GM21723 (cell line): Measurements from ENCODE around the gene RNU5B-1.

Experiments used
- ATAC-seq: cut with Tn5 transposase; IDR thresholded peaks from one replicate; pipeline ENCODE4 v1.9.1; 2021; ENCODE audit warnings: mild to moderate bottlenecking, moderate library complexity; ENCODE audit not compliant: unreplicated experiment

The RNU5B-1 gene

DNA sequence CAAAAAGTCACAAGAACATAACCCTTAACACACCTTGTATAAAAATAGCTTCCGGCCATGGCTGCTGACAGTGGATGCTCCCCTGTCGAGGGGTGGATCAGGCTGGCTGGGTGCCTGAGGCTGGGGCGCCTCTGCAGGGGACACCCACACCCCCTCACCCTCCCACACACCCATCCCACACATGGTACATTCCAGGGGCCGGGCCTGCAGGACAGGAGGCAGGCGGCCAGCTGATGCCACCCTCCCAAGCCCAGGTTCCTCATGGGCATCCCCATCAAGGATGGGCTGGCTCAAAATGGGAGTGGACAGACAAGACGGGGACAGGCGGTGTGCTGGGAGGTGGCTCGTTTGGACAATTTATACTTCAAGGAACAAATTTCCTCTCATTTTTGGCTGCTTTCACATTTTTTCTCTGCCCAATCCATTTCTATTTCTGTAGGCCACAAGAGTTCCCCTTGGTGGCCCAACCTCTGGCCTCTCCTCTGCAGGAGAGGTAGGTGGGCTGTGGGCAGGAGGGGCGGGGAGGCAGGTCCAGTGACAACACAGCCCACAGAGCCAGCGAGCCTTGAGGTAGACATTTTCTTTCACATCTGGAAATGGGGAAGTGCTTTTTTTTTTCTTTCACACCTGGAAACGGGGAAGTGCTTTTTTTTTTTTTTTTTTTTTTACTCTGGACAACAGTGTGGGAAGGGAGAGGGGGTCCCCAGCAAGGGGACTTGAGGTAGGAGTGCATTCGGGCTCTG, 23.3 kb downstream of the RNU5B-1 start:
- no peak for ATAC-seq

DNA sequence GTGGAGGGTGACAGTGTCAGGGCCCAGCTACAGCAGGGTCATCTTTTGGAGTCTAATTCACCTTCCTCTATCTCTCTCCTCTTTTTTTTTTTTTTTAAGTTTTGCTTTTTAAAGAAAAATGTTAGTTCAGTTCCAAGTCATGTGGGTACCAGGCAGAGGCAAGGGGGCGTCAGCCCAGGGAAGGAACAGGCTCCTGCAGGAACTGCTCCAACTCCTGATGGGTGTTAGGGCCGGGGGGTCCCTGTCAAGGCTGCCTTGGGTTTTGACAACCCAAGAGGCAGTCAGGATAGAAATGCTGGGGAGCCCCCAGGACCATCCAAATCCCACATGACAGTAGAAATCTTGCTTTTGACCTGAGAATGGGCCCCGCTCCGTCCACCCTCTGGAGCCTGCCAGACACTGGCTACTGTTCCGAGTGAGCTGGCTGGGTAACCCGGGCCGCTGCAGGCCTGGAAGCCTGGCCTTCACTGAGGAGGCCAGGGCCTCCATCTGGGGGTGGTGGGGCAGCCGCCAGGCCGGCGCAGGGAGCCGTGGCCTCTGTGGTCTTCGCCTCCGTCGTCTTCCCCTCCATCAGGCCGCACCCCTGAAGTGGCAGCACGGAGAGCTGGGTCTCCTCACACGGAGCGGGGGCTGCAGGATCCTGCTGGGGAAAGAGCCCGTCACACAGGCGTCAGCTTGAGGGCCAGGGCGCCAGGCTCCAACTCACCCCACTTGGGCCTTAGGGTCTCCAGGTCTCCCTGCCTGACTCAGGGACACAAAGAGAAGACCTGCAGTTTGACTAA, 24.2 kb downstream of the RNU5B-1 start:
- ATAC-seq: no peak

DNA sequence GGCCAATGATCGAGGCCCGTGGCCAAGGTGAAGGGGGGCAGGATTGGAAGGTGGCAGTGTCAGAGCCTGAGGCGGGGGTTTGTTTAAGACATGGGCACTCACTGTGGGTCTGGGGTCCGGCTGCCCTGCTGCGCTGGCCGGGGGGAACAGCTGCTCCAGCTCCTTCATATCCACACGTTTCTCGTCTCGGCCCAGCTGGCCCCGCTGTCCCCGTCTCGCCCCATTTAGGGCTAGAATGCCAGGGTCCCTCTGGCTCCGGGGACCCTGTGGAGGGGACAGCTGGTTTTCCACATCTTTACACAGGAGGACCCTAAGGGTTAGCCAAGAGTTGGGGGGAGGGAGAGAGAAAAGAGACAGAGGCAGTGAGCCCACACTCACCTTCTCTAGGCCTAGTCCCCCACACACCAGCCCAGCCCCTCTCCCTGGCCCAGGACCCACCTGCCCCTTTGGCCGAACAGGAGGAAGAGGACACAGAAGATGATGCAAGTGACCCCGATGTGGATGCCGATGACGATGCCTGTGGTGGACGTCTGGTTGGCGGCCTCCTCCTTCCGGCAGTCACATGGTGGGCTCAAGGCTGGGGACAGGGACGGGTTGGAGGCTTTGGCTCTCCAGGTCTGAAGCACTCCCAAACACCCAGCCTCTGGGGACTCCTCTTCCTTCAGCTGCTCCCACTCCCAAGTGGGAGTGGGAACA, 25.0 kb downstream of the RNU5B-1 start:
- ATAC-seq: no peak

DNA sequence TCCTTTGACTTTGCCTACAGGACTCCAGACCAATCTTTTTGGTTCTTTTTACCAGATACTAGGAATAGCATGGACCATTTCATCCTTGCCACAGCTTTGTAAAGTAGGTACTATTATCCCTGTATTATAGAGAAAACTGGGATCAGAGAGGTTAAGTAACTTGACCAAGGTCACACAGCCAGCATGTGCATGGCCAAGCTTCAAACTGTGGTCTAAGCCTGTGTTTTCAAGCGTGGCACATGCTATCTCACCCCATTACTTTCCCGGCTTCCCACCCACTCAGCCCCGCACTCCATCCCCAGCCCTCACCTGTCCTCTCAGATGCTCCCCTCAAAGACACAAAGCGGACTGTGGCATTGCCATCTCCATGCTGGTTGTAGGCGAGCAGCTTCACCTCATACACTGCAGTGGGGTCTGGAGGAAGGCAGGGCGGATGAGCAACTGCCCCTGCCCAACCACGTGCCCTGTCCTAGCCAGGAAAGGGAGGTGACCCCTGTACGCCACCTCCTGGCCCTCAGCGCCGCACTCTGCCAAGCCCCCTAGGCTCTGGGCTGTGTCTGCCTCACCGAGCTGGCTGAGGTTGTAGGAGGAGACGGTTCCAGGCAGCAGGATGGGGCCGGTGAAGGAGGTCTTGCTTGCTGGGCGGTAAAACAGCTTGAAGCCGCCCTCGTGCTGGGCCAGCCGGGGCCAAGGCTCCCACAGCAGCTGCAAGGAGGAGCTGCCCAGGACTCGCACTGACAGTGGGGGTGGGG, 25.7 kb downstream of the RNU5B-1 start:
- ATAC-seq: no peak

DNA sequence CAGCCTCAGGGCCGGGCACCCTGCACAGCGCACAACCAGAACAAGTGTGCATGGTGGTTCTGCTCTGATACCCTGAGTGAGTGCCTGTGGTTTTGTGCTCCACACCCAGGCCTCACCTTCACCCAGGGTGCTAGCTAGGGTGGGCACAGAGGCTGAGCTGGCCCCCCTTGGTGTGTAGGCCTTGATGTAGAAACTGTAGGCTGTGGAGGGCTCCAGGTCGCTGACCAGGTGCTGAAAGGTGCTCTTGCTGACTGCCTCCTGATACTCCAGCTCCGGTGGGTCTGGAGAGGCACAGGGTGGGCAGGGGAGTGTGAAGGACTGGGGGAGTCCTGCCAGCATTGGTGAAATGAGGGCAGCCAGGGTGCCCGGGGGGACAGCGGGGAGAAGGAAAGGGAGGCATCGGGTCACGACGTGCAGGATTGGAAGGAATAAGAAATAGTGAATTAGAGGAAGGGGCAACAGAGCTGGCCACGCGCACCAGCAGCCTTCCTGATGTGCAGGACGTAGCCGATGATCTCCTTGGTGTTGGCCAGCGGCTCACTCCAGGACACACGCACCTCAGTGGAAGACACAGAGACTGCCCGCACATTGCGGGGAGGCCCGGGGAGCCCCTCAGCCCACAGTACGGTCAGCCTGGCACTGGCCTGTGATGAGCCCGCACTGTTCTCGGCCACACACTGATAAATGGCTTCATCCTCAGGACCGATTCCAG, 26.6 kb downstream of the RNU5B-1 start:
- no peak for ATAC-seq

DNA sequence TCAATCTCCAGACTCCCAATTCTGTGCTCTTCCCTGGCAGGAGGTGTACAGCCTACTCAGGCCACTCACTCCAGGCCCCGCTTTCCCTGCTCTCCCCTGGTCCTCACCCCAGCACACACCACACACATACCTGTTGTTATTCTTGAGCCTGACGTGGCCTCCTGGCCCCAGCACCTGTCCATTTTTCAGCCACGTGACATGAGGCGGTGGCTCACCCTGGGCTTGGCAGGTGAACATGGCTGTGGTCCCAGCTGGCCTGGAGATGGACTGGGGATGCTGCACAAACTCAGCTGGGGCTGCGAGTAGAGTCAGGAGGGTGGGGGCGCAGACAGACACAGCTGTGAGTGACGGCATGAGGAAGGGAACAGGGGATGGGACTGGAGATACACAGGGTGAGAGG, 27.3 kb downstream of the RNU5B-1 start:
- no peak for ATAC-seq

DNA sequence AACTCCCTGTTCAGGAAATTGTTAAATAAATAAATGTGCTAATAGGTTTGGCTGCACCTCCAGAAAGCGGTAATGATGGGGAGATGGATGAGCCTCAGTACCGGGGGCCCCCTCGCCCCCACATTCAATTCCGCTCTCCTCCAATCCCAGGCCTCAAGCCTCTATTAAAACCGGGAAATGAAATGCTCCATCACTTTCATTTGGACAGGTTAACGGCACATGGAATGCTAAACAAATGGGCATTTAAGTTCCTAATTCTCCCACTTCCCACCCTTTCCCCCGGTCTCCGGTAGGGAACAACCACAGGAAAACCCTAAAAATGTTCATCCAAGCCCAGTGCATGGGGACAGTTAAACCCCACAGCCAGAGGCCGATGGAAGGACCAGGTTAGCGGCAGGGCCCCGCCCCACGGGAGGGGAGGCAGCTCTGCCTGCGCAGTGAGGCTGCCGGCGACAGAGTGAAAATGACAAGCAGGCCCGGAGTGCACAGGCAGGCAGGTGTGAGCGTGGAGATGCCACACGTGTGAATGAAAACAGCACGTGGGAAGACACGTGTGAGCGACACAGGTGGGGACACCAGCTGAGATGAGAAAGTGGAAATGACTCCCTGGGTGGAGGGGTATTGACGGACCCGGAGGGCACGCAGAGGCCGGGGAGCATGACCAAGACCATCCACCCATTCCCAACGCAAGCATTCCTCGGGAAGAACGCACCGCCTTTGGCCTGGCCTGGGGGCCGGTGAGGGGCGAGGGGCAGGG, 28.1 kb downstream of the RNU5B-1 start:
- ATAC-seq: no peak

DNA sequence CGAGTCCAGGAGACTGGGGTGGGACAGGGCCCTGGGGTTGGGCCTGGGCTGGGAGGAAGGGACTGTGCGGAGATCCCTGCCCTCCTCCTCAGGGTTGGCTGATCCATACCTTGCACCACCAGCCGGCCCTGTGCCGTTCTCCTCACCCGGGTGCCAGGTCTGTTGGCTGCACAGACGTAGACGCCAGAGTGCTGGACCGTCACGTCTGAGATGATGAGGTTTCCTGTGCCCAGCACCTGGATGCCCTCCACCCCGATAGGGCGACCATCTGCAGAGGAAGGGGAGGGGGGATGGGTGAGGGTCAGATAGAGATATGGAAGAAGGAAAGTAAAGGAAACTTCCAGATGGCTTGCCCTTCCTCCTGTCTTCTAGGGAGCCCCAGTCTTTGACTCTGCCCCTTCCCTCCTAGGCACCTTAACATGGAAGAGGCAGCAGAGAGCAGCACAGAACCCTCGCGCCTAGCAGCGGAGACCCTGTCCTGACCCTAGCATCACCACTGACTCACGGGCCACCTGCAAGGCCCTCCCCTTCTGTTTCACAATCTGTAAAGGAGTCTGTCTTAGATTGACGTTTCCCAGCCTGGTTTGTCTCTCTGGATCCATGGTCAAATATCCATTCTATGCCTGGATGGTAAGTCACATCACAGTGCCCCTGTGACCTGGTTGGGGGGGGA, 28.8 kb downstream of the RNU5B-1 start:
- no peak for ATAC-seq

DNA sequence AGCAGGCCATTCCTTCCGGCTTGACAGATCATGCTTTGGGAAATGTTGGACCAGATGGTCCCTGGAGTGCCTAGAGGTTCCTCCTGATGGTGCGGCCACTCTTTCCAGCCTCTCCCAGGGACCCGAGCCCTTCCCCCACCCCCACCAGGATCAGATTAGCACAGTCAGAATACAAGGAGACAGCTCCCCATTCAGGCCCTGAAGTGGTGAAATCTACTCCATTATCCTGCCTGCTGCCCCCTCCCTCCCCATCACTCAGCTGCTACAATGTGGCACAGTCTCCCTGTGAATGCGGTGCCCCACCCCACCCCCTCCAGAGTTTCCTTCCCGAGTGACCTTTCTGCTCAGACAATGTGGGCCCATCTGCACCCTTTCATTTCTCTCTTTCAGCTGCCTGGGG, 29.4 kb downstream of the RNU5B-1 start:
- no peak for ATAC-seq

DNA sequence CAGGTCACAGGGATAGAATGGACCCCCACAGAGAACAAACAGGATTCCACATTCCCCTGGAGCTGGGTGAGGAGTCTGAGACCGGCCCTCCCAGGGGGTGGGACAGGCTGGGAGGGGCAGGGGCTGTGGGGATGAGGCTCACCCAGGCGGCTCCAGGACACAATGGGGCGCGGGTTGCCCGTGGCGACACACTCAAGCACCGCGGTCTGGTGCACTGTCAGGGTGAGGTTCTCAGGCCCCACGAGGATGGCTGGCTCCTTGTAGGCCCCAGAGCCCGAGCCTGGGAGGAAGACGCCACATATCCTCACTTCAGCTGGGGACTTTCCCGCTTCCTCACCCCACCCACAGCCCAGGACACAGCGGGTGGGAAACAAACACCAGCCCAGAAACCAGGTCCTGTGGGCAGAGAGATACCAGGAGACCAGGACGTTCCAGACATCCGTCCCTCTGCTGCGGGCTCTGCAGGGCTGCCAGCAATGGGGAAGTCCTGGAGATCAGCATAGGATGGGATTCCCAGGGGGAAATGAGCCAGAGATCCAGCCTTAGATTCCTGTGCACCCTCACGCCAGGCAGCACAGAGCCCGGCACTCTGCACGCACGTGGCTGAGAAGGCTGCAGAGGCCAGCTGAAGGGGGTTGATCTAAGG, 30.2 kb downstream of the RNU5B-1 start:
- ATAC-seq: no peak

DNA sequence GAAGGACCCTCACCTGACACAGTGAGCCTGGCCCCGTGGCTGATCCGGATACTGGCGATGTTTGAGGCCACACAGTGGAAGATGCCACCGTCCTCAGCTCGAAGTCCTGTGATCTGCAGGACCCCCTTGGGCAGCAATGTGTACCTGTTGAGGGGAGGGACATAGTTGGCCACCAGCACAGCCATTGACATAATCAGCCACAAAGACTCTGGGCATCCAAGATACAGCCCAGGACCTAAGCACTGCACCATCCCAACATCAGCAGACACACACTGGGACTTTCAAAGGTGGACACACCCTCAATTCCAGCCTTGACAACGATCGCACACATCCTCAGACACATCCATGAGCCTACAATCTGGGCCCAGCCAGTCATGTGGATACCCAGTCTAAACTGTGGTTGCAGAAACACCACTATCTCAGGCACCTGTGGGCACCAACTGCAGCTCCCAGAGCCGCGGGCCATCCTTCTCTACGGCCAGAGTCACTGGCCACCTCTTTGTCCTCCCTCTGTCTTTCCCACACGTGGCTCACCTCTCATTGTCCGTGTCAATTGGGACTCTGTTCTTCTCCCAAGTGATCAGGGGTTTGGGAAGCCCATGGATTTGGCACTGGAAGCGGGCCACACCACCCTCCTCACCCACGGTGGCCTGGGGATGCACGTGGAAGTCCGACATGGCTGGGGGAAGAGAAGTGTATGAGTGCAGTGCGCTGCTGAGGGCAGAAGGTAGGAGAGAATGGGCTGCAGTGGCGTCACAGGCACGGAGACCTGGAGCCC, 31.0 kb downstream of the RNU5B-1 start:
- no peak for ATAC-seq

DNA sequence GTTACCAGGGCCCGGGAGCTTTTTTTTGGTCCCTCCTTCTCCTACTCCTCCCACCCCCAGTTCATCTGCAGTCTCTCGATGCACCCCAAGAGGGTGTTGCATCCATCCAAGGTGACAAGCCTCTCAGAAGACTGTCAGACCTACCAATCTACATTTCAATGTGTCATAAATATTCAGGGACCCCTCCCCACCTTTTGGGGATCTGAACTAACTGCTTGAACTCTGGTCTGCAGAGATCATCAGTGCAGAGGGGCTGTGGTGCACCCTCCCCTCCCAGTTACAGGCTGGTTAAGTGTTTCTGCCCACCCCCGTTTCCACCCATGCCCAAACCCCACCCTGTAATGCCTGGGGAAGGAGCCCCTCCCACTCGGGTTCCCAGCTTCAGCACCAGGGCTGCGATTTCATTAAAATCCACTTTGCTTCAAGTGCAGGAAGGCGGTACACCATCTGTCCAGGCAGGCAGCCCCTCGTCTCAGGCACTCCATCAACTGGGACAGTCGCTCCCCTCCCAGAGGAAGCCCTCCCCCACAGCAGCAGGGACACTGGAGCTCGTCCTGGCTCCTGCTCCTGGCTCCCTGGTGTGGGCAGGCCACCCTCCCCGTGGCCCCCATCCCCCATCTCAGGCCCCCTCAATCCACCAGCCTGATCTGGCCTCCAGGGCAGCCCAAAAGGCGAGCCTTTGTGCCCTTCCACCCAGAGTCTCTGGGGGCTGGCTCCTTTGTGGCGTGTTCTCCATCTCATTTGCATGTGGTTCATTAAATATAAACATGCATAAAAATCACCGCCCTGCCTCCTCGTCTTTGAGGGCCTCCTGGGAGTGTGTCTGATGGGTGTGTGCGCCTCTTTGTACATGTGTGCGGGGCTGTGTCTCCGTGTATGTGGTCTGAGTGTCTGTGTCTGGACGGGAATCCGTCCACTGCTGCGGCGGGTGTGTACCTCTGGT, 32.3 kb downstream of the RNU5B-1 start:
- ATAC-seq: no peak

DNA sequence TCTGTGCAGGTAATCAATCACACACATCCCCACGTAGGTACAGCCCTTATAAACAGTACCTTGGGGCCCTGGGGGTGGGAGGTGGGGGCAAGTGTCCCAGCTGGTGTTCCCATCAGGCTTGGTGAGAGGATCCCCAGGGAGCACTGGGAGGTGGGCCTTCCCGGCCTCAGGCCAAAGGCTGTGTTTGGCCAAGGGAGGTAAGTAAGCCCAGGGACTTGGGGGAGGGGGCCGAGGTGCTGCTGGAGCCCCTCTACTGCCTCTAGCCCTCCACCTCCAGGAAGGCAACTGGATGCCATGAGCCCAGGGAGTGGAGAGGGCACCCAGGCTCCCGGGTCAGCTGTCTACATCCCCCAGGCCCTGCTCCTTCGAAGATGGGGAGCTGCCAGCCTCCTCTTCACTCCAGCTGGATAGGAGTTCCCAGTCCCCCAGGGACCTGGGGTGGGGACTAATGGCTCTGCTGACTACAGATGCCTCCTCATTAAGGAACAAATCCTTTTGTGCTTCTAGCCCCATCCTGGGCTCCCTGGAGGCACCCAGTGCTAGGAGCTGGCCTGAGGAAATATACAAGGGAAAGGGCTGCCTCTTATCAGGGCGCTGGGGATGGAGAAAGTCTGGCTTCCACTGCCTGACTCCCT, 33.1 kb downstream of the RNU5B-1 start:
- no peak for ATAC-seq

DNA sequence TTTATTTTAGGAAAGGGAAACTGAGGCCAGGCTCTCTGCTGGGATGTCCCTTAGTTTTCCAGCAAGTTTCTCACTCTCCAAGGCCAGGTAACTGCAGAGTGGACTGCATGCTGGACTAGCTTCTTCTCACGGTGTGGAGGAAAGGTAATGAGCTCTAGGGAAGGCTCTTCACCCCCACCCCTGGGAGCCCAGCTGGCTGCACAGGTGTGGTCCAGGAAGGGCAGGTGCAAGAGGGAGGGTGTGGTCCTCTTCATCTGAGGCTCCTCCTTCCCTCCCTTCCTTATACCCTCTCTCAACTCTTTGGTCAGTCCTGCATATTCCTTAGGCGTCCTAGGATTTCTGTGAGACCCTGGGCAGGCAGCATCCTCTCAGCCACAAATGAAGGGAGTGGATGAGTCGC, 33.9 kb downstream of the RNU5B-1 start:
- ATAC-seq: no peak

DNA sequence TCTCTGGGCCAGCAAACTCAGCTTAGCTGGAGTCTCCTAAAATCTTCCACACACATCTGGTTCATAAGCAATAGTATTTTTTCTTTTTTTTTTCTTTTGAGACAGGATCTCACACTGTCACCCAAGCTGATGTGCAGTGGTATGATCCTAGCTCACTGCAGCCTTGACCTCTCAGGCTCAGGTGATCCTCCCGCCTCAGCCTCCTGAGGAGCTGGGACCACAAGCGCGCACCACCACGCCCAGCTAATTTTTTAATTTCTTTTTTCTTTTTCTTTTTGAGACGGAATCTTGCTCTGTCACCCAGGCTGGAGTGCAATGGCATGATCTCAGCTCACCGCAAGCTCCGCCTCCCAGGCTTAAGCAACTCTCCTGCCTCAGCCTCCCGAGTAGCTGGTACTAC, 34.3 kb downstream of the RNU5B-1 start:
- no peak for ATAC-seq

DNA sequence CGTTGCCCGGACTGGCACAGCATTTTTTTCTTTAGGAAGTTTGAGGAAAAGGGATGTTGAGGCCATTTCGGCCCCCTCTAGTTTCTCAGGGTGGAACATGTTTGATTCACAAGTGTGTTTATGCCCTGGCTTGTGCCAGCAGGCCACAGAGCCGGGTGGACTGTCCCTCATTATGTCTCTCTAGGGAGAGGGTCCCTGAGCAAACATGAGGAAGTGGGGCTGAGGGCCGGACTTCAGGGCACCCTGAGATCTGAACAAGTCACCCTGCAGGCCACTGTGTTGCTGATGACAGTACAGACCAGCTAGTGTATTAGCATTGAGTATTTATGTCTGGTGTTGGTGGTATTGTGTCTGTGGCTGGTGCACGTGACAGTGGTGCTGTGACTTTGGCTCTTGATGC, 34.9 kb downstream of the RNU5B-1 start:
- no peak for ATAC-seq
